Panc1 (cell line): ENCODE measurements around the gene SIL1.

Source experiments
- CTCF ChIP-seq: fragments of 450-650 bp; IDR thresholded peaks from 2 replicates; pipeline ENCODE4 v1.5.1; 2017; ENCODE audit warnings: mild to moderate bottlenecking
- POLR2AphosphoS5 ChIP-seq: IDR thresholded peaks from 2 replicates; pipeline ENCODE4 v1.6.1; 2012; ENCODE audit warnings: mild to moderate bottlenecking, low read depth, low read length, moderate library complexity
- REST ChIP-seq, 2 experiments: IDR thresholded peaks; 2 replicates each; pipeline ENCODE4 v1.6.1; 2011 to 2012; ENCODE audit warnings: low read depth in 2 of 2, control low read depth in 1 of 2, low read length in 1 of 2, mild to moderate bottlenecking in 1 of 2, moderate library complexity in 1 of 2; ENCODE audit not compliant: insufficient read depth in 1 of 2
- TCF7L2 ChIP-seq: IDR thresholded peaks from 2 replicates; pipeline ENCODE4 v1.6.1; 2011; ENCODE audit warnings: mild to moderate bottlenecking, low read depth, low read length, inconsistent platforms

GRCh38 chr5:139181835-139182452 lies 16.2 kb downstream of the SIL1 start:
- no peak for TF ChIP-seq CTCF
- no peak for TF ChIP-seq REST (IDR thresholded peaks at IDR 0.05; ENCODE audit: insufficient read depth in 1 of 2, low read depth in 2 of 2, low read length in 1 of 2)
- TF ChIP-seq POLR2AphosphoS5 = no peak
- TF ChIP-seq TCF7L2 = no peak
